ENCODE results near the gene GRWD1.
A peak's percentile ranks its signal among the peaks of the same experiment; 100 is the strongest.

Gene GRWD1

DNA sequence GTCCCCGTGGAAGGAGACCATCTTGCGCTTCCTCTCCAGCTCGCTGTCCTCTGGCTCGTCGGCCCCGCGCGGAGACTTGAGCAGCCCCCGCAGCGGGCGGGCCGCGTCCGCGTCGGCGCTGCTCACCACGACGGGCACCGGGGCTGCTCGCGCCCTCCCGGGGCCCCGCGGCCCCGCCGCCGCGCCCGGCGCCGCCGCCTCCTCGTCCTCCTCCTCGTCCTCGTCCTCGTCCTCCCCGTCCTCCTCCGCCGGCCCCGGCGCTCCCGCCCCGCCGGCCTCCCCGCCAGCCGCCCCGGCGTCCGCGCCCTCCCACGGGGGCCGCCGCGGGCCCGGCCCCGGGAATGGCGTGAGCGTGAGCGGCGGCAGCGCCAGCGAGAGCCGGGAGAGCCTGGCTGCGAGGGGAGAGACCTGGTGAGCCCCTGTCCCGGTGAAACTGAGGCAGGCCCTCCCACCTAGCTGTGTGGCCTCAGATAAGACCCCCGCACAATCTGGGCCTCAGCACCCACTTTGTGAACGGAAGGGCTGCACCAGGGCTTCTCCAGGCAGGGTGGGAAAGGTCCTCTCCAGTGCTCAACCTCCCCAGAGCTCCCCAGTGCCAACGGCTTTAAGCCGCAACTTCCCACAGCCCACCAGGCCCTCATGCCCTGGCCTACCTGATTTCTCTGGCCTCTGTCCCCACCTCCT lies 48.1 kb downstream of the GRWD1 start:
- H3K27me3 Mint-ChIP-seq = peaks cover 61% of the 10 kb centered on the region
- peak overlapping the region; percentile 80 for H3K4me3 Mint-ChIP-seq
- intact Hi-C loops (cut with micrococcal nuclease) = loop anchor here (5.0 kb wide), 1 partner anchor 113 kb away; the partner anchor contains the start of gene SPACA4
- H3K4me1 Mint-ChIP-seq (ENCODE audit: low read depth) = peaks cover 51% of the 10 kb centered on the region
- H3K9me3 Mint-ChIP-seq = no peaks in the 10 kb centered on the region
- H3K27ac Mint-ChIP-seq = peak overlapping the region; percentile 90
- H3K36me3 Mint-ChIP-seq (ENCODE audit: low read depth) = no peaks in the 10 kb centered on the region

GRCh38 chr19:48495396-48495795 lies 49.6 kb downstream of the GRWD1 start:
- Mint-ChIP-seq H3K4me3 (peak overlapping the region; percentile 31), H3K27me3 (peaks cover 66% of the 10 kb centered on the region)

GRCh38 chr19:48496959-48497727 lies 51.4 kb downstream of the GRWD1 start:
- H3K4me3 Mint-ChIP-seq = no peak overlapping the region
- intact Hi-C loops (cut with micrococcal nuclease) = no loop called here
- no peaks in the 10 kb centered on the region for H3K36me3 Mint-ChIP-seq (ENCODE audit: low read depth)
- no peak overlapping the region for H3K27ac Mint-ChIP-seq
- H3K9me3 Mint-ChIP-seq = no peaks in the 10 kb centered on the region
- peaks cover 66% of the 10 kb centered on the region for H3K27me3 Mint-ChIP-seq
- peaks cover 52% of the 10 kb centered on the region for H3K4me1 Mint-ChIP-seq (ENCODE audit: low read depth)

More at GRCh38 chr19:48495396-48495795, 49.6 kb downstream of the GRWD1 start:
- intact Hi-C loops (cut with micrococcal nuclease) = no loop called here
- H3K36me3 Mint-ChIP-seq (ENCODE audit: low read depth) = no peaks in the 10 kb centered on the region
- no peaks in the 10 kb centered on the region for H3K9me3 Mint-ChIP-seq
- H3K27ac Mint-ChIP-seq = peak overlapping the region; percentile 90
- H3K4me1 Mint-ChIP-seq (ENCODE audit: low read depth) = peaks cover 54% of the 10 kb centered on the region

DNA sequence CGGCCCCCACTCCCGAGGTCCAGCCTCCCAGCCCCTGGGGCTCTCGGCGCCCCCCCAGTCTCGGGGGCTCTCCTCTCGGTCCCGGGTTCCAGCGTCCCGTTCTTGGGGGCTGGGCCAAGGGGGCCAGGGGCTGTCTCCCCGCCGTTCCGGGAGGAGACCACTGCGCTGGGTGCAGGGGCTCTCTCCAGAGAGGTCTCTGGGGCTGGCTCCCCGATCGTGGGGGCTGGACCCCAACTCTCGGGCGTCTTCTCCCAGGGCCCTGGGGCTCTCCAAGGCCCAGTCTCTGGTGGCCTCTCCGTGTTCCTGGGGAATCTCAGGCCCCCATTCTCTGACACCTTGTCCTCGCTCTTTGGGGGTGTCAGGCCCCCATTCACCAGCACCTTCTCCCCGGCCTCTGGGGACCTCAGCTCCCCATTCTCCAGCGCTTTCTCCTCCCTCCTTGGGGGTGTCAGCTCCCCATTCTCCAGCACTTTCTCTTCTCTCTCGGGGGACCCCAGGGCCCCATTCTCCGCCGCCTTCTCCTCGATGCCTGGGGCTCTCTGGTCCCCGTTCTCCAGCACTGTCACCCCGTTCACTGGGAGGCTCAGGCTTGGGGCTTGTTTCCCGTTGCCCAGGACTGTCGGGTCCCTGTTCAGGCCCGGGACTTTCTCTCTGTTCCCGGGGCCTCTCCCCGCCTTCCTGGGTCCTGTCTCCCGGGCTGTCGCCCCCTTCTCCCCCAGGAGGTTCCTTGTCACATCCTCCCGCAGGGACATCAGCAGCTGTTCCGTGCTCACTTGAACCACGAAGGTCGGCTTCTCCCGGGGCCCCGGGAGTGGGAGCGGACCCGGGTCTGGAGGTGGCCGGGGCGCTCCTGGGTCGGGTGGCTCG lies 52.2 kb downstream of the GRWD1 start:
- H3K4me1 Mint-ChIP-seq (ENCODE audit: low read depth) = peaks cover 44% of the 10 kb centered on the region
- H3K9me3 Mint-ChIP-seq = no peaks in the 10 kb centered on the region
- no peak overlapping the region for H3K4me3 Mint-ChIP-seq
- intact Hi-C loops (cut with micrococcal nuclease) = no loop called here
- H3K27ac Mint-ChIP-seq = no peak overlapping the region
- no peaks in the 10 kb centered on the region for H3K36me3 Mint-ChIP-seq (ENCODE audit: low read depth)
- H3K27me3 Mint-ChIP-seq = peaks cover 61% of the 10 kb centered on the region

GRCh38 chr19:48498595-48499311 lies 53.0 kb downstream of the GRWD1 start:
- no peaks in the 10 kb centered on the region for H3K36me3 Mint-ChIP-seq (ENCODE audit: low read depth)
- H3K9me3 Mint-ChIP-seq = no peaks in the 10 kb centered on the region
- H3K4me3 Mint-ChIP-seq = no peak overlapping the region
- no peak overlapping the region for H3K27ac Mint-ChIP-seq
- peaks cover 65% of the 10 kb centered on the region for H3K27me3 Mint-ChIP-seq
- intact Hi-C loops (cut with micrococcal nuclease) = no loop called here
- H3K4me1 Mint-ChIP-seq (ENCODE audit: low read depth) = peaks cover 50% of the 10 kb centered on the region

DNA sequence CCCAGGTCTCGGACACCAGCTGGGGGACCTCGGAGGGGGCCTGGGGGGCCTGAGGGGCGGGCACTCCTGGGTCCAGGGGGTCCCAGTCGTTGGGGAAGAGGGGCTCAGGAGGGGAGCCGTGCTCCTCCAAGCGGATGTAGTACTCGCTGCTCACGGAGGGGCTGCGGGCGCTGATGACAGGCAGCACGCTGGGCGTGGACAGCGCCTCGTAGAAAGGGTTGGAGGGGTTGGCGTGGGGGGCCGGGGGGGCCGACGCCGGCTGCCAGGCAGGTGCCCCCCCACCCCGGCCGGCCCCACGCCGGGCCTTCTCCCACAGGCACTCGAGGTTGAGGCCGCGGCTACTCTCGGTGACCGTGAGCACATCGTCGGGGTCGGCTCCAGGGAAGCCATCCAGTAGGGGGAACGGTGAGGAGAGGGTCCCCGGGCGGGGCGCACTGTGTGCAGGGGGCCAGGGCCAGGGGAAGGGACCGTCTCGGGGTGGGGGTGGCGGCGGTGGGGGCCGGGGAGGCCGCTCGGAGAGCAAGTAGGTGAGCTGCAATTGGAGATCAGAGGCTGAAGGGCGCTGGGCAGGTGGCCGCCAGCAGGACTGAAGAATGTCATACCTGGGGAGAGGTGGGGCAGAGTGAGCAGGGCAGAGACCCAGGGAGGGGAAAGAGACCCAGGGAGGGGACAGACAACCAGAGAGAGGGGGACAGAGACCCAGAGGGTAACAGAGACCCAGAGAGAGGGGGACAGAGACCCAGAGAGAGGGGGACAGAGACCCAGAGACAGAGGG lies 53.7 kb downstream of the GRWD1 start:
- peaks cover 45% of the 10 kb centered on the region for H3K4me1 Mint-ChIP-seq (ENCODE audit: low read depth)
- no peak overlapping the region for H3K4me3 Mint-ChIP-seq
- H3K36me3 Mint-ChIP-seq (ENCODE audit: low read depth) = no peaks in the 10 kb centered on the region
- no peak overlapping the region for H3K27ac Mint-ChIP-seq
- H3K9me3 Mint-ChIP-seq = no peaks in the 10 kb centered on the region
- H3K27me3 Mint-ChIP-seq = peaks cover 62% of the 10 kb centered on the region
- intact Hi-C loops (cut with micrococcal nuclease) = no loop called here

- Mint-ChIP-seq H3K4me3 (peak overlapping the region; percentile 52), H3K9me3 (no peaks in the 10 kb centered on the region), H3K36me3 (ENCODE audit: low read depth) (no peaks in the 10 kb centered on the region), H3K27me3 (peaks cover 53% of the 10 kb centered on the region), H3K27ac (peak overlapping the region; percentile 52), H3K4me1 (ENCODE audit: low read depth) (peaks cover 30% of the 10 kb centered on the region)
- intact Hi-C loops (cut with micrococcal nuclease) = no loop called here
Measured at GRCh38 chr19:48500830-48501493, 55.2 kb downstream of the GRWD1 start.

GRCh38 chr19:48501494-48502349 lies 55.9 kb downstream of the GRWD1 start:
- H3K4me1 Mint-ChIP-seq (ENCODE audit: low read depth) = peaks cover 29% of the 10 kb centered on the region
- peak overlapping the region; percentile 52 for H3K27ac Mint-ChIP-seq
- H3K27me3 Mint-ChIP-seq = peaks cover 50% of the 10 kb centered on the region
- H3K4me3 Mint-ChIP-seq = peak overlapping the region; percentile 52
- no peaks in the 10 kb centered on the region for H3K36me3 Mint-ChIP-seq (ENCODE audit: low read depth)
- intact Hi-C loops (cut with micrococcal nuclease) = no loop called here
- H3K9me3 Mint-ChIP-seq = no peaks in the 10 kb centered on the region

DNA sequence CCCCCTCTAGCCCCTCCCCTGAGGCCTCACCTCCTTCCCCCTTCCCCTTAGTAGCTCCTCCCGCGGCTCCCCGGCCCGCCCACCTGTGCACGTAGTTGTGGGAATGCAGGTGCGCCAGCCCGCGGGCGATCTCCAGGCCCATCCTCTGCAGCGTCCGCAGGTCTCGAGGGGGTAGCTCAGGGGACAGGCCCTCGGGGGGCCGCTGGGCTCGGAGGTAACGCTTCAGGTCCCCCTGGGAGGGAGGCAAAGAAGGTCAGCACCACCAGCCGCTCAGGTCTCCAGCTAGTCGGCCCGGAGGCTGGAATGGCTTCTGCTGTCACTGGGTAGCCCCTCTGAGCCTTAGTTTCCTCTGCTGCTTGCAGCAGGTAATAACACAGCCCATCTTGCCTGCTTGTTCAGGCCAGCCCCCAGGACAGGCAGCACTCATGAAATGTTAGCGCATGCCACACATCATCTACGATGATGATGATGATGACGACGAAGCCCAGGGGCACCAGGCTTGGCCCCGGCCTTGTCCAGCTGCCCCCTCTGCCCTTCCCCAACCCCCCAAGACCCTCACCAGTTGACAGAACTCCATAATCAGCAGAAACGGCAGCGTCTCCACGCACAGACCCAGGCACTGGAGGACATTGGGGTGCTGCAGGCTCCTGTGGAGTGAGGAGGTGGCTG lies 56.7 kb downstream of the GRWD1 start:
- no peaks in the 10 kb centered on the region for H3K36me3 Mint-ChIP-seq (ENCODE audit: low read depth)
- intact Hi-C loops (cut with micrococcal nuclease) = no loop called here
- peak overlapping the region; percentile 52 for H3K27ac Mint-ChIP-seq
- H3K9me3 Mint-ChIP-seq = no peaks in the 10 kb centered on the region
- peak overlapping the region; percentile 52 for H3K4me3 Mint-ChIP-seq
- peaks cover 29% of the 10 kb centered on the region for H3K4me1 Mint-ChIP-seq (ENCODE audit: low read depth)
- H3K27me3 Mint-ChIP-seq = peaks cover 43% of the 10 kb centered on the region

- Mint-ChIP-seq H3K4me1 (ENCODE audit: low read depth) (peaks cover 22% of the 10 kb centered on the region), H3K36me3 (ENCODE audit: low read depth) (no peaks in the 10 kb centered on the region), H3K9me3 (no peaks in the 10 kb centered on the region), H3K27ac (no peak overlapping the region), H3K4me3 (no peak overlapping the region), H3K27me3 (peaks cover 45% of the 10 kb centered on the region)
- intact Hi-C loops (cut with micrococcal nuclease) = loop anchor here (1.0 kb wide), 1 partner anchor 78 kb away; no protein-coding TSS in a partner anchor
Measured at GRCh38 chr19:48506138-48506733, 60.5 kb downstream of the GRWD1 start.
